Measurements from ENCODE around the gene FRAS1.

GRCh38 chr4:78100060-78100459 is 42.9 kb downstream of the FRAS1 start:
- TF ChIP-seq CTCF (IDR thresholded peaks at IDR 0.05; ENCODE audit: borderline replicate concordance, extremely low read depth, low read length, poor library complexity, severe bottlenecking) (no peak), EZH2 (IDR thresholded peaks at IDR 0.05; ENCODE audit: borderline replicate concordance, low read depth, low read length, severe bottlenecking) (no peak)

Measured in DND-41 (cell line).